ENCODE data around the gene INTS15.

The INTS15 gene

GRCh38 chr7:6640246-6640721, 50.5 kb downstream of the INTS15 start:
- DNase-seq (ENCODE audit: low spot score): no peak
- no peaks in the 10 kb centered on the region for H3K9me3 ChIP-seq (replicated peaks in 1 of 2; ENCODE audit: control insufficient read depth in 2 of 2, insufficient read depth in 1 of 2, low read depth in 1 of 2, low read length in 2 of 2)
- H2BK15ac ChIP-seq (ENCODE audit: low read length): no peak overlapping the region
- H3K4ac ChIP-seq (ENCODE audit: low read length): no peak overlapping the region
- H3K9ac ChIP-seq (ENCODE audit: low read depth, low read length, poor library complexity): no peak overlapping the region
- H2BK120ac ChIP-seq (ENCODE audit: low read depth, low read length): no peak overlapping the region
- no peak overlapping the region for H3K14ac ChIP-seq (ENCODE audit: low read length)
- no peak overlapping the region for H4K8ac ChIP-seq (ENCODE audit: low read depth, low read length)
- H3K27ac ChIP-seq (replicated peaks; ENCODE audit: low read length): no peak overlapping the region
- H3K36me3 ChIP-seq (replicated peaks in 1 of 2; ENCODE audit: control insufficient read depth in 2 of 2, insufficient read depth in 2 of 2, low read length in 2 of 2): peaks cover 41 to 70% of the 10 kb centered on the region in 2 donors
- H3K4me1 ChIP-seq (ENCODE audit: control insufficient read depth in 2 of 2, insufficient read depth in 1 of 2, low read depth in 1 of 2, low read length in 2 of 2): peaks cover 6 to 13% of the 10 kb centered on the region in 2 donors
- no peak overlapping the region for H3K18ac ChIP-seq (ENCODE audit: low read length)
- H3K23ac ChIP-seq (ENCODE audit: low read depth, low read length, poor library complexity): peak overlapping the region; percentile 65
- H2BK12ac ChIP-seq (ENCODE audit: low read length): no peak overlapping the region
- no peak overlapping the region for H2AFZ ChIP-seq (ENCODE audit: low read length)
- no peak overlapping the region for H4K91ac ChIP-seq (ENCODE audit: low read depth, low read length, poor library complexity)
- no peak overlapping the region for H2BK5ac ChIP-seq (ENCODE audit: low read length)
- H2AK5ac ChIP-seq (ENCODE audit: low read depth, low read length): no peak overlapping the region
- no peak overlapping the region for H3K4me2 ChIP-seq (ENCODE audit: insufficient read depth, low read length, poor library complexity, severe bottlenecking)
- peaks cover 26% of the 10 kb centered on the region for H3K79me1 ChIP-seq (ENCODE audit: low read depth, low read length)
- WGBS, 2 donors (ENCODE audit: extremely low coverage in 2 of 2, insufficient read length in 2 of 2, insufficient replicate concordance in 1 of 2): no CpG with 5 or more reads among the region's 11 CpGs
- no peak overlapping the region for H3K4me3 ChIP-seq (ENCODE audit: low read length in 2 of 2)
- H3K27me3 ChIP-seq (ENCODE audit: control insufficient read depth in 3 of 3, insufficient read depth in 3 of 3, low read depth in 1 of 3, low read length in 3 of 3): no peaks in the 10 kb centered on the region

- Histone ChIP-seq H2BK5ac (ENCODE audit: low read length) (peak overlapping the region; percentile 17), H3K4ac (ENCODE audit: low read length) (no peak overlapping the region), H2AK5ac (ENCODE audit: low read depth, low read length) (no peak overlapping the region), H3K27me3 (ENCODE audit: control insufficient read depth in 3 of 3, insufficient read depth in 3 of 3, low read depth in 1 of 3, low read length in 3 of 3) (no peaks in the 10 kb centered on the region), H2BK15ac (ENCODE audit: low read length) (no peak overlapping the region), H3K4me3 (ENCODE audit: low read length in 2 of 2) (peak overlapping the region in 1 of 2 donors; percentile 37), H3K9me3 (replicated peaks in 1 of 2; ENCODE audit: control insufficient read depth in 2 of 2, insufficient read depth in 1 of 2, low read depth in 1 of 2, low read length in 2 of 2) (no peaks in the 10 kb centered on the region), H4K8ac (ENCODE audit: low read depth, low read length) (no peak overlapping the region), H4K91ac (ENCODE audit: low read depth, low read length, poor library complexity) (no peak overlapping the region), H3K14ac (ENCODE audit: low read length) (no peak overlapping the region), H2AFZ (ENCODE audit: low read length) (no peak overlapping the region), H3K27ac (replicated peaks; ENCODE audit: low read length) (no peak overlapping the region), H2BK12ac (ENCODE audit: low read length) (peak overlapping the region; percentile 4), H2BK120ac (ENCODE audit: low read depth, low read length) (no peak overlapping the region), H3K79me1 (ENCODE audit: low read depth, low read length) (peaks cover 27% of the 10 kb centered on the region), H3K18ac (ENCODE audit: low read length) (no peak overlapping the region), H3K4me2 (ENCODE audit: insufficient read depth, low read length, poor library complexity, severe bottlenecking) (no peak overlapping the region), H3K4me1 (ENCODE audit: control insufficient read depth in 2 of 2, insufficient read depth in 1 of 2, low read depth in 1 of 2, low read length in 2 of 2) (peaks cover 3 to 11% of the 10 kb centered on the region in 2 donors), H3K23ac (ENCODE audit: low read depth, low read length, poor library complexity) (no peak overlapping the region), H3K36me3 (replicated peaks in 1 of 2; ENCODE audit: control insufficient read depth in 2 of 2, insufficient read depth in 2 of 2, low read length in 2 of 2) (peaks cover 45 to 78% of the 10 kb centered on the region in 2 donors), H3K9ac (ENCODE audit: low read depth, low read length, poor library complexity) (peak overlapping the region; percentile 70)
- WGBS, 2 donors (ENCODE audit: extremely low coverage in 2 of 2, insufficient read length in 2 of 2, insufficient replicate concordance in 1 of 2): no CpG with 5 or more reads among the region's 15 CpGs
- DNase-seq (ENCODE audit: low spot score): no peak
Observed at GRCh38 chr7:6641305-6642035, 51.6 kb downstream of the INTS15 start.

GRCh38 chr7:6642239-6642839, 52.5 kb downstream of the INTS15 start:
- no peak overlapping the region for H2BK12ac ChIP-seq (ENCODE audit: low read length)
- peaks cover 51 to 86% of the 10 kb centered on the region in 2 donors for H3K36me3 ChIP-seq (replicated peaks in 1 of 2; ENCODE audit: control insufficient read depth in 2 of 2, insufficient read depth in 2 of 2, low read length in 2 of 2)
- H3K27me3 ChIP-seq (ENCODE audit: control insufficient read depth in 3 of 3, insufficient read depth in 3 of 3, low read depth in 1 of 3, low read length in 3 of 3): no peaks in the 10 kb centered on the region
- no peak overlapping the region for H3K4me3 ChIP-seq (ENCODE audit: low read length in 2 of 2)
- peaks cover 2 to 10% of the 10 kb centered on the region in 2 donors for H3K4me1 ChIP-seq (ENCODE audit: control insufficient read depth in 2 of 2, insufficient read depth in 1 of 2, low read depth in 1 of 2, low read length in 2 of 2)
- no peaks in the 10 kb centered on the region for H3K9me3 ChIP-seq (replicated peaks in 1 of 2; ENCODE audit: control insufficient read depth in 2 of 2, insufficient read depth in 1 of 2, low read depth in 1 of 2, low read length in 2 of 2)
- no peak overlapping the region for H2BK5ac ChIP-seq (ENCODE audit: low read length)
- no peak overlapping the region for H3K14ac ChIP-seq (ENCODE audit: low read length)
- no peak overlapping the region for H2BK120ac ChIP-seq (ENCODE audit: low read depth, low read length)
- no CpG with 5 or more reads among the region's 24 CpGs for WGBS, 2 donors (ENCODE audit: extremely low coverage in 2 of 2, insufficient read length in 2 of 2, insufficient replicate concordance in 1 of 2)
- H3K79me1 ChIP-seq (ENCODE audit: low read depth, low read length): peaks cover 31% of the 10 kb centered on the region
- no peak overlapping the region for H3K9ac ChIP-seq (ENCODE audit: low read depth, low read length, poor library complexity)
- no peak overlapping the region for H4K8ac ChIP-seq (ENCODE audit: low read depth, low read length)
- H3K23ac ChIP-seq (ENCODE audit: low read depth, low read length, poor library complexity): peak overlapping the region; percentile 65
- no peak overlapping the region for H2BK15ac ChIP-seq (ENCODE audit: low read length)
- no peak overlapping the region for H3K18ac ChIP-seq (ENCODE audit: low read length)
- no peak overlapping the region for H3K4me2 ChIP-seq (ENCODE audit: insufficient read depth, low read length, poor library complexity, severe bottlenecking)
- H2AFZ ChIP-seq (ENCODE audit: low read length): no peak overlapping the region
- H3K4ac ChIP-seq (ENCODE audit: low read length): no peak overlapping the region
- H4K91ac ChIP-seq (ENCODE audit: low read depth, low read length, poor library complexity): no peak overlapping the region
- H3K27ac ChIP-seq (replicated peaks; ENCODE audit: low read length): no peak overlapping the region
- no peak for DNase-seq (ENCODE audit: low spot score)
- no peak overlapping the region for H2AK5ac ChIP-seq (ENCODE audit: low read depth, low read length)

DNA sequence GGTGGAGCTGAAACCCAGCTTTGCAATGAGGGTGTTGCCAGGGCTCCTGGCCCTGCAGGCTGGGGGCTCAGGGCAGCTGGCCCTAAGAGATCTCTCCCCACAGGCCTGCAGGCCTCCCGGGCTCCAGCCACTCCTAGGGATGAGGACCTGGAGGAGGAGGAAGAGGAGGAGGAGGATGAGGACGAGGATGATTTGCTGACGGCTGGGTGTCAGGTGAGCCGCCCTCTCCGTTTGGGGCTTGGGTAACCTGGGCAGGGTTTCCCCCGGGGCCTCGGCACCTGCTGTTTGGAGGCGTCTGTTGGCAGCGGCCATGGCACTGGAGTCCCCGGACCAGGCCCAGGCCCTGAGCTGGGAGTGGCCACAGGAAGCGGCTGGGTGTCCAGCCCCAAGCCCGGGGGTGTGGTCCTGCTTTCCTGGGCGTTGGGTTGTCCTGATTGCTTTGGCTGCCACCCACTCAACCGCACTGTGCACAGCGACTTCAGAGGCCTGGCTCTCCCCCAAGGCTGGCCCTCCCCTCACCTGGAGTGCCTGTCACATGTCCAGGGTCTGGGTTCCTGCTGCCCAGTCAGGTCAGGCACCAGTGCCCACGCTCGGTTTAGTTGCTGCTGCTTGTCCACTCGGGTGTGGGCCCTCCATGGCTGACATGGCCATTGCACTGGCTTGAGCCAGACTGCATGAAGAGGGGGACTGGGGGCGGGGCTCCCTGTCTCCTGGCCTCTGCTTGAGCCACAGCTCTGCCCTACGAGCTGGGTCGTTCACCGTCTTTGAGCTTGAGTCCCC, 53.2 kb downstream of the INTS15 start:
- Histone ChIP-seq H2AK5ac (ENCODE audit: low read depth, low read length) (no peak overlapping the region), H3K9ac (ENCODE audit: low read depth, low read length, poor library complexity) (no peak overlapping the region), H2AFZ (ENCODE audit: low read length) (no peak overlapping the region), H3K27ac (replicated peaks; ENCODE audit: low read length) (no peak overlapping the region), H4K8ac (ENCODE audit: low read depth, low read length) (no peak overlapping the region), H3K9me3 (replicated peaks in 1 of 2; ENCODE audit: control insufficient read depth in 2 of 2, insufficient read depth in 1 of 2, low read depth in 1 of 2, low read length in 2 of 2) (no peaks in the 10 kb centered on the region), H3K79me1 (ENCODE audit: low read depth, low read length) (peaks cover 32% of the 10 kb centered on the region), H2BK120ac (ENCODE audit: low read depth, low read length) (no peak overlapping the region), H3K23ac (ENCODE audit: low read depth, low read length, poor library complexity) (no peak overlapping the region), H2BK5ac (ENCODE audit: low read length) (no peak overlapping the region), H3K27me3 (ENCODE audit: control insufficient read depth in 3 of 3, insufficient read depth in 3 of 3, low read depth in 1 of 3, low read length in 3 of 3) (no peaks in the 10 kb centered on the region), H3K36me3 (replicated peaks in 1 of 2; ENCODE audit: control insufficient read depth in 2 of 2, insufficient read depth in 2 of 2, low read length in 2 of 2) (peaks cover 54 to 93% of the 10 kb centered on the region in 2 donors), H3K4me2 (ENCODE audit: insufficient read depth, low read length, poor library complexity, severe bottlenecking) (no peak overlapping the region), H4K91ac (ENCODE audit: low read depth, low read length, poor library complexity) (no peak overlapping the region), H3K14ac (ENCODE audit: low read length) (no peak overlapping the region), H2BK12ac (ENCODE audit: low read length) (no peak overlapping the region), H2BK15ac (ENCODE audit: low read length) (no peak overlapping the region), H3K4me3 (ENCODE audit: low read length in 2 of 2) (no peak overlapping the region), H3K18ac (ENCODE audit: low read length) (no peak overlapping the region), H3K4ac (ENCODE audit: low read length) (no peak overlapping the region), H3K4me1 (ENCODE audit: control insufficient read depth in 2 of 2, insufficient read depth in 1 of 2, low read depth in 1 of 2, low read length in 2 of 2) (peaks cover 2 to 7% of the 10 kb centered on the region in 2 donors)
- no CpG with 5 or more reads among the region's 22 CpGs for WGBS, 2 donors (ENCODE audit: extremely low coverage in 2 of 2, insufficient read length in 2 of 2, insufficient replicate concordance in 1 of 2)
- no peak for DNase-seq (ENCODE audit: low spot score)
